Stimulated activated CD4-positive, alpha-beta T cell treated with anti-CD3 and anti-CD28 coated beads, Interleukin-1b, Interleukin-23, amount 100 ng/mL, for 4 hours (primary cell): ENCODE results near the gene AQP6.
"Not testable (repeated sequence)": the region's sequence is repeated elsewhere in the genome, so short reads cannot be mapped to it uniquely, and the experiment has no call there.

ENCODE experiments used
- DNase-seq, 2 donors: peaks; one replicate each; pipeline ENCODE4 v3.0.0-alpha.2; 2020; ENCODE audit warnings: low read depth in 2 of 2

Gene AQP6

GRCh38 chr12:49989400-49989799 lies 16.7 kb downstream of the AQP6 start:
- DNase-seq, result not testable (repeated sequence)

GRCh38 chr12:49990273-49990672 lies 17.5 kb downstream of the AQP6 start:
- no peak for DNase-seq

DNA sequence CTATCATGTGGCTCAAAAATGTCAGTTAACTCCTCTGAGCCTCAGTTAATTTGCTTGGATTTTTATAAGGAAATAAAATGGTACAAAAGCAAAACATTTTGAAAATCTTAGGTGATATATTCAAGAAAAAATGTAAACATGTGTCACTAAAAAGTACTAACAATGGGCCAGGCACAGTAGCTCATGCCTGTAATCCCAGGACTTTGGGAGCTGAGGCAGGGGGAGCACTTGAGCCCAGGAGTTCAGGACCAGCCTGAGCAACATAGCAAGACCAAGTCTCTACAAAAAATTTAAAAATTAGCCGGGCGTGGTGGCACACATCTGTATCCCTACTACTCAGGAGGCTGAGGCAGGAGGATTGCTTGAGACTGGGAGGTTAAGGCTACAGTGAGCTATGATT lies 25.7 kb downstream of the AQP6 start:
- no peak for DNase-seq

DNA sequence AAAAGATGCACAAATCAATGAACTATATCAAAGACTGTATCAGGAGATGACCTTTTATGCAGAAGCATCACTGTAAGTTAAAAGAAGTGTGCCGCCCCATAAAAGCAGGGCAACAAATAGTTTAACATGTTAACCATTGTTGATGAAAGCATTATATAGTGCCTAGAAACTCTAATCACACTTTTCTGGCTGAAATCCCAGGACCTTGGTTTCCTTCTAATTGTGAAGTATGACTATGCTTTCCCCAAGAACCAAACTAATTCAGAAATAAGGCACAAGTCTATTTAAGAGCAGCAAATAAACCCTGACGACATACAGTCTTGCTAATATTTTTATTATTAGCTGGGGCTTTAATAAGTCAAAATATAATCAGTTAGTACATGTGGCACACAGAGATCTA lies 30.8 kb downstream of the AQP6 start:
- DNase-seq, result no peak

- no peak for DNase-seq
Observed at GRCh38 chr12:50004696-50005095, 31.9 kb downstream of the AQP6 start.

GRCh38 chr12:50005175-50005574 lies 32.4 kb downstream of the AQP6 start:
- DNase-seq, result no peak

DNA sequence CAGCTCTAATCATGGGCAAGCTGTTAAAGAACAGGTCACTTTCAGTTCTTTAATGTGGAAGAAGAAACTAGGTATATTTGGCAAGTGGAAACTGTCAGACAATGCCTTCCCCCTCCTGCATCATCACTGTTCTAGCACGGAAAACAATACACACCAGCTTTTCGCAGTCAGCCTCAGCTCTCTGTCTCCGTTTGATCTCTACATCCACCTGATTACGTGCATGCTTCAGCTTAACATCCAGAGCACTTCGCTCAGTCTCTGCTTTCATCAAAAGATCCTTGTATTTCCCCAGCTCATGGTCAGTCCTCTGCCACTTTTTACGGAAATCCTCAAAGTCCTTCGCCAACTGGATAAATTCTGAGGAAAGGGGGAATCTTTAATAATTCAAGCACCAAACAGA lies 33.5 kb downstream of the AQP6 start:
- no peak for DNase-seq

- DNase-seq, result no peak
Observed at GRCh38 chr12:50006754-50007442, 34.2 kb downstream of the AQP6 start.

GRCh38 chr12:50013361-50014147 lies 40.8 kb downstream of the AQP6 start:
- DNase-seq, result no peak

DNA sequence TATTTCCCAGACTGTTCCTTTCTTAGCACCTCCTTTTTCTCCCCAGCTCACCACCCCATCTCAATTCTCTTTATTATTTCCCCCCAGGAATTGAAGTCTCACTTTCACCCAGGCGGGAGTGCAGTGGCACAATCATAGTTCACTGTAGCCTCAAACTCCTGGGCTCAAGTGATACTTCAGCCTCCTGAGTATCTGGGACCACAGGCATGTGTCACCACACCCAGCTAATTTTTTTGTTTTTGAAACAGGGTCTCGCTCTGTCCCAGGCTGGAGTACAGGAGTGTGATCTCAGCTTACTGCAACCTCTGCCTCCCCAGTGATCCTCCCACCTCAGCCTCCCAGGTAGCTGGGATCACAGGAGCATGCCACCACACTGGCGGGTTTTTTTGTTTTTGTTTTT lies 41.6 kb downstream of the AQP6 start:
- DNase-seq, result no peak

- DNase-seq, result no peak
Observed at GRCh38 chr12:50016501-50017475, 44.0 kb downstream of the AQP6 start.

DNA sequence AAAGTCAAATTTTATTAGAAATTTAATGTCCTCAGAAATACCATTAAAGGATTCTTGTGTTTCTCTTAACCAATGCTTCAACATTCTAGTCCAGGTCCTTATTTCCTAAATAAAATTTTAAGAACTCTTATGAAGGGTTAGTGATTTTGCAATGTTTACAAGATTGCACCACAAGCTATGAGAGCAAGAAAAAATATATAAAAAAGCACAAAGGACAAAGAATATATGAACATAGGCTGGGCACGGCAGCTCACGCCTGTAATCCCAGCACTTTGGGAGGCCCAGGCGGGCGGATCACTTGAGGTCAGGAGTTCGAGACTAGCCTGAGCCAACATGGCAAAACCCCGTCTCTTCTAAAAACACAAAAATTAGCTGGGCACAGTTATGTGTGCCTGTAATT lies 44.9 kb downstream of the AQP6 start:
- DNase-seq, result no peak

GRCh38 chr12:50018154-50018553 lies 45.4 kb downstream of the AQP6 start:
- DNase-seq, result no peak

- DNase-seq, result no peak
Observed at GRCh38 chr12:50018968-50019367, 46.2 kb downstream of the AQP6 start.

GRCh38 chr12:50019524-50019923 lies 46.8 kb downstream of the AQP6 start:
- DNase-seq, result no peak

GRCh38 chr12:50021031-50021430 lies 48.3 kb downstream of the AQP6 start:
- no peak for DNase-seq

DNA sequence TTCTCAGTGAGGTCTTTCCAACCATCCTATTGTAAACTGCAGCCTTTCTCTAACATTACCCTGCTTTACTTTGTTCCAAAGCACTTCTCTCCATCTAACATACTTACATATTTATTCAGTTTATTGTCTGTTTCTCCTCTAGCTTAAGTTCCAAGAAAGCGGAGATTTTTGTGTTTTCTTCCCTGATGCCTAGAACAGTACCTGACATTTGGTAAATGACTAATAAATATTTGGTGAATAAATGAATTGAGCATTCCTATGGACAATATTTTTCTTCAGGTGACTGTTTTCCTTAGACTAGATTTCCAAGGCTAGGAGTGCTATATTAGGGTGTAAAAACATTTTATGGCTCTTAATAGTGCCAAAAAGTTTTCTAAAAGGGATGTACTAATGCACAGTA lies 50.2 kb downstream of the AQP6 start:
- DNase-seq, result no peak

DNA sequence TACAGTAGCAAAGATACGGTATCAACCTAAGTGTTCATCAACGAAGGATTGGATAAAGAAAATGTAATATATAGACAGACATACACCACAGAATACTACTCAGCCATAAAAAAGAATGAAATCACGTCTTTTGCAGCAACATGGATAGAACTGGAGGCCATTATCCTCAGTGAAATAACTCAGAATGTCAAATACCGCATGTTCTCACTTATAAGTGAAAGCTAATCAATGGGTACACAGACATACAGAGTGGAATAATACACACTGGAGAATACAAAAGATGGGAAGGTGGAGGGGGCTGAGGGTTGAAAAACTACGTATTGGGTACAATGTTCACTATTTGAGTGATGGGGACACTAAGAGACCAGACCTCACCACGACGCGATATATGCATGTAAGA lies 51.5 kb downstream of the AQP6 start:
- no peak for DNase-seq

DNA sequence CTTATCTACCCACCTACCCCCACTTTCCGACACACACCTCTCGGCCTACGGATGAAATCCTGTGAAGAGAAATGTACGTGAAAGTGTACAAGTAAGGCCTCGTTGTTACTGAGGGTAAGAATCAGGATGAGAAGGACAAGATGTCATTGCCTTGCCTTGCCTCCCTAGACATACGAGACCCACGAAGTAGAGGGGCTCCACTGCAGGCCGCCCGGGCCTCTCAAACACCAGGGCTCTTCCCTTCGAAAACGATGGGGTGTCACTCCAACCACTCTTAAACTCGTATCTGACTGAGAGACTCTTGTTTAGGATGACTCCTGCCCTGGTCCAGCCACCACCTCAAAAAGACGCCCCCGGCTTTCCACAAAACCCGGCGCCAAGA lies 52.0 kb downstream of the AQP6 start:
- DNase-seq, result no peak

- peak; percentile 80 to 91 for DNase-seq
Observed at GRCh38 chr12:50025187-50026059, 52.7 kb downstream of the AQP6 start, which contains the start of gene RACGAP1. Gene RACGAP1 (minus strand): TSS chr12:50025494. CDS start chr12:50016715, 8,779 bp downstream.

- no peak for DNase-seq
Observed at GRCh38 chr12:50026691-50027090, 53.9 kb downstream of the AQP6 start.
